GM23248 (cell line): Measurements from ENCODE around the gene GCK.

Source experiments
- EZH2 ChIP-seq: fragments of 200-600 bp; sonication (generic); IDR thresholded peaks from 2 replicates; pipeline ENCODE4 v1.6.1; 2018; ENCODE audit warnings: antibody characterized with exemption, mild to moderate bottlenecking; ENCODE audit not compliant: insufficient read depth, poor library complexity, severe bottlenecking
- EZH2phosphoT487 ChIP-seq: fragments of 200-600 bp; sonication (generic); IDR thresholded peaks from 2 replicates; pipeline ENCODE4 v1.6.1; 2018; ENCODE audit warnings: antibody characterized with exemption, moderate library complexity, mild to moderate bottlenecking, low read depth; ENCODE audit not compliant: insufficient read depth

- TF ChIP-seq EZH2 = no peak
- no peak for TF ChIP-seq EZH2phosphoT487
Observed at GRCh38 chr7:44218418-44219201, 29.4 kb upstream of the GCK start.
